KBM-7 (cell line): Measurements from ENCODE around the gene CTAGE9.
"Not testable (repeated sequence)": the region's sequence is repeated elsewhere in the genome, so short reads cannot be mapped to it uniquely, and the experiment has no call there.

Source experiments
- DNase-seq: peaks from one replicate; pipeline ENCODE4 v3.0.0-alpha.2; 2015
- in situ Hi-C: fragments of 300-500 bp; cut with MboI; formaldehyde crosslinking; loops from 2 replicates; pipeline ENCODE4 v1.14.3; 2020; ENCODE audit warnings: low sequenced_read_pairs, low pct_unique_long_range_greater_than_20kb, mixed read lengths

The CTAGE9 gene

DNA sequence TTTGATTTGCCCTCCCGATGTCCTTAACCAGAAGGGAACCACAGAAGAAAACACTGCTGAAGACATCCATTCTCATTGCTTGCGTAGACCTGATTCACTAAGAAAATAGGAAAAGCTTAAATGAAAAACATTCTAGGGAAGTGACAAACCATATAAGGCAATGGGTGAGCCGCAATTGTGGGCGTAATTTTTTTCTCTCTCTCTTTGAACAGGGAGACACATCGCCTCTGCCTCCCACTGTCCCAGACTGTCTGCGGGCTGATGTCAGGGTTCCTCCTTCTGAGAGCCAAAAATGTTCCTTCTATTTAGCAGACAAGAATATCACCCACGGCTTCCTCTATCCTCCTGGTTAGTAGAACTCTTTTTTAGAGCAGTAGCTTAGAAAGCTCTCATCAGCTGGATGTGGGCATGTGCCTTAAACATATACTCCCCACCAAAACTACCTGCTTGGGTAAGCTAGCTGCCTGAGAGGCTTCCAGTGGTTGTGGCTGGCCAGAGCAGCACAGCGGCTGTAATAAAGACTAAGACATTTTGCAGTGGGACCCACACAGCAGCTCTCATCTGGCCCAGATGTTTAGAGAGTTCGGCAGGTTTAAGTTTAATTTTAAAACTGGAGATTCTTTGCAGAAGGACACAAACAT, 22.7 kb upstream of the CTAGE9 start:
- in situ Hi-C loops, result no loop called here
- DNase-seq, result no peak

- DNase-seq, result no peak
- in situ Hi-C loops, result no loop called here
Observed at GRCh38 chr6:131731224-131731623, 20.4 kb upstream of the CTAGE9 start.

- peak; percentile 28 for DNase-seq
- in situ Hi-C loops, result no loop called here
Observed at GRCh38 chr6:131730264-131730663, 19.4 kb upstream of the CTAGE9 start.

DNA sequence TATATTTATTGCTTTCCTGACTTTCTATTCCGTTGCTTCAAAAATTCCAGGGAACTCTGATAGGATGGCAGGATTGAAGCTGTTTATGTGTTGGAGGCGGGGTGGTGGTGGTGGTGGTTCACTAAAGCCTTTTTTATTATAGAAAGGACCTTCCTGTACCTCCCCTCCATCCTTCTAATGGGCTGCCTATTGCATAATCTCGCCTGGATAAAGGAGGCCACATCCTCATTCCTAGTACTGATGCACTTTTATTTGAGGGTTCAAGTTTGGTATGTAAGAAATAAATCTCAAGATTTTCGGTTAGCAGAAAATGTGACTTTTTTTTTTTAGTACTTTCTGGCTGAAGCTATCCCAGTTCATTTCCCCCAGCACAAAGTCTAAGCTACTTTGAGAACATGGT, 18.7 kb upstream of the CTAGE9 start:
- in situ Hi-C loops, result no loop called here
- DNase-seq, result no peak

DNA sequence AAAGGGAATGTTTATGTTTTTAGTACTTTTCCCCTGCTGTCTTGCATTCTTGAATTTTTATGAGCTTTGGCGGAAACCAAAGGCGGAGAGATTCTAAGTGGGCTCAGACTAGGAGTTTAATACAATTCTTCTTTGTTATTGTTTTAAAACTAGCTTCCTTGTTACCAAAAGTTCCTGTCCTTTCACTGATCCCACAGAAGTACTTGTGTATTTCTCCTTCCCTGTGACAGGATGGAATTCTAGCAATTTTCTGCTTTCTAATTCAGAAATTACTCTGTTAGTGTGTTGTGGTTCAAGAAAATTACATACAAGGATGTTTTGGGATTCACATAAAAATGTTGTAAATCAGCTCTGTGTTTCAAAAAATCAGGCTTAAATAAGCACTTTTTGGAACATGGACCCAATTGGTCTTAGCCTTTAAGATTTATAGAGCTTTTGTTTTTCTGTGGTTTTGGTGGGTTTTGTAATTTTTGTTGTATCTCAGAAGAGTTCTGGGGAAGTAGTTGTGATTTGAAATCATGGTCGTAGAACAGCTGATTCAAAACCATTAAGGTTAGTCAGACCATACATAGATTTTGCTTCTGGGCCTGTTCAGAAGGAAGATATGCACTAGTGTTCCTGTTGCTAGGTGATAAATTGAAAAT, 17.6 kb upstream of the CTAGE9 start:
- DNase-seq, result no peak
- in situ Hi-C loops, result no loop called here

DNA sequence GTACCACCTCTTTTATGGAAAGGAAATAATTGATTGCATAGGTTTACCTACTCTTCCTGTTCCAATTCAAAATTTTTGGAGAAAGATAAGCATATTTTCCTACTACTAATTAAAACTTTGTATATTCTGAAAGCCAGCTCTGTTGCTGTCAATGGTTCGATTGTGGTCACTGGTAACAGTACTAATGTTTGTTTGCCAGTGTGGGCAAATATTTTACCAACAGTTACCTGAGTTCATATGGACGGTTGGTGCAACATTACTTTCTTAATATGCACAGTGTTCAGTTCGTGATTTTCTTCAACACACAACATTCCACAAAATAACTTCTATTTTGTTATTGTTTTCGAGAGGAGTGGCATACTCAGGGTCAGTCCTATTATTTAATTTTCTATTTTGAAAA, 17.1 kb upstream of the CTAGE9 start:
- in situ Hi-C loops, result no loop called here
- no peak for DNase-seq

GRCh38 chr6:131727467-131727866, 16.6 kb upstream of the CTAGE9 start:
- in situ Hi-C loops, result no loop called here
- DNase-seq, result no peak

DNA sequence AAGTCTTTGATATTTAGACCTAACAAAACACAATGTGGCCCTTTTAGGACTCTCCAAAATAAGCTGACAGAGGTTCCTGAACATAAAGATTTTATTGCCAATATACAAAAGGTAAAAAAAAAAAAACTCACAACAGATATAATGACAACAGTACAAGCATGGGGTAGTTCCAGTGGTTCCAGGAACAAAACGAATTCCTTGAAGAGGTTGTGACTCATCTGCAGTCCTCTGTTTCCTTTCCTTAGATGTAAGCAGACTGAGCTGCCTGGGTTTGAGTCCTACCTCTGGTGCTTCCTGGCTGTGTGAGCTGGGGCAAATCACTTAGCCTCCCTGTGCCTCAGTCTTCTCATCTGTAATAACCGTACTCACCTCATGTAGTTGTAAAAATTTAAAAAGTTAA, 13.3 kb upstream of the CTAGE9 start:
- no peak for DNase-seq
- in situ Hi-C loops, result no loop called here

- DNase-seq, result no peak
- in situ Hi-C loops, result no loop called here
Observed at GRCh38 chr6:131721161-131721560, 10.3 kb upstream of the CTAGE9 start.

DNA sequence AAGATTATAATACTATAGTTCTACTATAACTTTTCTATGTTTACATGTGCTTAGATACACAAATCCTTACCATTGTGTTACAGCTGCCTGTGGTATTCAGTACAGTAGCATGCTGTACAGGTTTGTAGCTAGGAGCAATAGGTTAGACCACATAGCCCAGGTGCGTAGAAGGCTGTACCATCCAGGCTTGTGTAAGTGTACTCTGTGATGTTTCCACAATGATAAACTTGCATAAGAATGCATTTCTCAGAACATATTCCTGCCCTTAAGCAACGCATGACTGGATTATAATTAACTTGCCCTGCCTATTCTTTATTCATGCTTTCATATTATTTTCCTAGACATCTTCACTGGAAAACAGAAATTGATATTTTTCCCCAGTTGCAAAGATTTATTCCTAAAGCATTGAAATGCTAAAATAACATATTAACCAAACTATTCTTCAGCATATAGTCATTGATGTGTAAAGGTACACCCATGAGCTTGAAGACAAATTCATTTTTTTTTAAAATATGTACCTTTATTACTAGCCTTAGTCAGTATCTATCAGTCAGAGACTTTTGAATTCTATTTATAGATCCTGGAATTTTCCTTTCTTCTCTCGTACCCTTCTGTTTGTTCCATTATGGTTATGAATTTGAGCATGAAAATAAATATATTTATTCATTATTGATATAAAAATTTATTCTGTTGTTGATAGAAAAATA, 7.2 kb upstream of the CTAGE9 start:
- in situ Hi-C loops, result no loop called here
- DNase-seq, result no peak

DNA sequence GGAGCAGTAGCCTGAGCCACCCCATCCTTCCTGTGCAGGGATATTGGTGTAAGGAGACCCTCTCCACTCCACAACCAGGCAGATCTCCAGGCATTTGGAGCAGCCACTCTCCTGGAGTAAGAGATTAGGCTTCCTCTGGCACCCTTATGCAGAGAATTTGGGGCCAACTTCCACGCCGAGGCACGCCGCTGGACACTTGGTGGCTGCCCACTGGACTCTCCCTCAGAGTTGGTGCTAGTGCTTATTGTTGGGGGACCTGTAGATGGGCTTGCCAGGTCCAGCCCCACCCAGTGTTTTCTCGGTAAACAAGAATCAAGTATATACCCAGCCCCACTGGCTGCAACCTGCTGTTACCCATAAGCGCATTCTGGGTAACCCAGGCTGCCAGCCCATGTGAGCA, 4.8 kb upstream of the CTAGE9 start:
- in situ Hi-C loops, DNase-seq: not testable (repeated sequence)

- in situ Hi-C loops, DNase-seq: not testable (repeated sequence)
Observed at GRCh38 chr6:131703905-131704304, 6.9 kb downstream of the CTAGE9 start.

GRCh38 chr6:131700851-131701250, 10.0 kb downstream of the CTAGE9 start:
- in situ Hi-C loops, DNase-seq: not testable (repeated sequence)

DNA sequence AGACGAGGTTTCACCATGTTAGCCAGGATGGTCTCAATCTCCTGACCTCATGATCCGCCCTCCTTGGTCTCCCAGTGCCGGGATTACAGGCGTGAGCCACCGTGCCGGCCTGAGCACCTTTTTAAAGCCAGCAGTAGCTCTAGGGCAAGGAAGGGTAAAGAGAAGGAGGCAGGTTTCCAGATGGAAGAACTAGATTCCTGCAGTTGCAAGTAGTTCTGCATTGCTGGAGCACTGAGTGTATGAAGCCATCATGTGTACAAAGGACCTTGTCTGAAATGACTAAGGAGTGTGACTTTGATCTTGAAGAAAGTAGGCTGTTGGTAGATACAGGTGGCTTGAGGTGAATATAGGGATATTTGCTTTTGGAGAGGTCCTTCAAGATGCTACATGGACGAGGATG, 13.9 kb downstream of the CTAGE9 start:
- in situ Hi-C loops, result loop anchor here (25.0 kb wide), 1 partner anchor 215 kb away; no protein-coding TSS in a partner anchor
- DNase-seq, result no peak

DNA sequence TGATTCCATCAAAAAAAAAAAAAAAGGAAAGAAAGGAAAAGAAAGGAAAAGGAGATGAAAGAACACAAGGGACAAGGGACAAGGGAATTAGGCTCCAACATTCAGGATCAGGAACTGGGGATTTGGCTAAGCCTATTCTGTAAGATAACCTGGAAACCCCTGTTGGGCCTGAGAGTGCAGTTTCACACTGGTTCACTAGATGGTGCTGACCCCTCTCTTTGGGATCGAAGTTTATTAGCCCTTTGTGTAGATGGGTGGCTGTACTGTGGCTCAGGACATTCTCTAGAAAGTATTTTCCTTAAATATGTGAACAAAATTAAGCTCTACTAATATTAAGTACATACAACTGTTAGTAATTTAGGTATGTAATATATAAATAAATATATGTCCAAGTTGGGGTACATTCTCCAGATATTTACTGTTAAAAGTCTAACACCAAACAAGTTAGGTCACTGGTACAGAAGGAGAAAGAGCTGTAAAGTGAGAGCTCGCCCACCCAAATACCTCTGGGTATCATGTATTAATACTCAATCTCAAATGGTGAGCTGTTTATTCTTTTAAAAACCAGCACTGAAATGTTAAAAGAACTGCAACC, 15.9 kb downstream of the CTAGE9 start:
- in situ Hi-C loops, result loop anchor here (25.0 kb wide), 1 partner anchor 217 kb away; no protein-coding TSS in a partner anchor
- peak; percentile 54 for DNase-seq

DNA sequence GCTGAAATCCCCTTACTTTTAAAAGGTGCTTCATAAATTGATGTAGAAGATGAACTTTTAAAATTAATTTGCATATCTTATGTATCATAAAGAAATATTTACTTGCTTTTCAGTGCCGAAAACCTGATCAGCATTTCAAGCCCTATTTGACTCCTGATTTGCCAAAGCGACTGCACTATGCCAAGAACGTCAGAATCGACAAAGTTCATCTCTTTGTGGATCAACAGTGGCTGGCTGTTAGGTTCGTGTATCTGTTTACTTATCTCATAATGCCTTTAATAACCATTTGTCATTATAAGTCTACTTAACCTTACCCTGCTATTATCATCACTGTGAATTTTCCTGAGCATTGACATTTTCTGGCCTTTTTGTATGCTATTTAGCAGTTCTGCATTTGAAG, 17.4 kb downstream of the CTAGE9 start:
- DNase-seq, result no peak
- in situ Hi-C loops, result loop anchor here (25.0 kb wide), 1 partner anchor 219 kb away; no protein-coding TSS in a partner anchor

GRCh38 chr6:131692589-131692988, 18.2 kb downstream of the CTAGE9 start:
- no peak for DNase-seq
- in situ Hi-C loops, result loop anchor here (25.0 kb wide), 1 partner anchor 220 kb away; no protein-coding TSS in a partner anchor

DNA sequence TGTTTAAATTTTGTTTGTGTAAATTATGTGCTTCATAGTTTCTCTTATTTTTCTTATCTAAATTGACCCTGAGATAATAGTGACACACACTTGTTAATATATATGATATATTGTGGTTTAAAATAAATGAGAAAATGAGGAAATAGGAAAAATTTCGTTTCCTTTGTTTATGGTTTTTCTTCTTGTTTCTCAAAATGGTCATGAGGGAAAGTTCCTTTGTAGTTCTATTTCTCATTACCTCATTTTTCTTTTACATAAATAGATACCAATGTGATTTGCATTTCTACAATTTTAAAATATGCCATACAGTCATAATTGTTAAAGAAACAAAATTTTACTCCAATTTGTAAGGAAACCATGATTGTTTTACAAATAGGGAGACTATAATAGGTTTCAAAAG, 18.8 kb downstream of the CTAGE9 start:
- DNase-seq, result no peak
- in situ Hi-C loops, result loop anchor here (25.0 kb wide), 1 partner anchor 220 kb away; no protein-coding TSS in a partner anchor

GRCh38 chr6:131688286-131688685, 22.5 kb downstream of the CTAGE9 start:
- in situ Hi-C loops, result loop anchor here (25.0 kb wide), 1 partner anchor 224 kb away; no protein-coding TSS in a partner anchor
- no peak for DNase-seq

GRCh38 chr6:131687022-131687421, 23.8 kb downstream of the CTAGE9 start:
- in situ Hi-C loops, result loop anchor here (25.0 kb wide), 1 partner anchor 225 kb away; no protein-coding TSS in a partner anchor
- no peak for DNase-seq
